ENCODE measurements around the gene OPALIN.
A peak's percentile ranks its signal among the peaks of the same experiment; 100 is the strongest.
"Not testable (repeated sequence)": the region's sequence is repeated elsewhere in the genome, so short reads cannot be mapped to it uniquely, and the experiment has no call there.

OPALIN gene

GRCh38 chr10:96334616-96335526, 23.9 kb downstream of the OPALIN start:
- DNase-seq, result peak in 1 of 2 experiments; percentile 4

GRCh38 chr10:96333101-96333500, 25.7 kb downstream of the OPALIN start:
- no peak for DNase-seq

GRCh38 chr10:96327462-96327861, 31.3 kb downstream of the OPALIN start:
- DNase-seq, result no peak

GRCh38 chr10:96325719-96326373, 33.0 kb downstream of the OPALIN start:
- DNase-seq, result no peak

- peak in 1 of 2 experiments; percentile 8 for DNase-seq
These were observed 34.4 kb downstream of the OPALIN start for GRCh38 chr10:96324447-96324846.

- no peak for DNase-seq
These were observed 36.5 kb downstream of the OPALIN start for GRCh38 chr10:96322275-96322674.

GRCh38 chr10:96321822-96322221, 37.0 kb downstream of the OPALIN start:
- DNase-seq, result no peak

- DNase-seq, result no peak
These were observed 38.9 kb downstream of the OPALIN start for GRCh38 chr10:96319754-96320474.

GRCh38 chr10:96317067-96317833, 41.6 kb downstream of the OPALIN start:
- DNase-seq, result no peak

- no peak for DNase-seq
These were observed 45.5 kb downstream of the OPALIN start for GRCh38 chr10:96313344-96313743.

GRCh38 chr10:96311180-96311715, 47.6 kb downstream of the OPALIN start:
- DNase-seq, result no peak

GRCh38 chr10:96310321-96310669, 48.5 kb downstream of the OPALIN start:
- no peak for DNase-seq

- no peak for DNase-seq
These were observed 49.0 kb downstream of the OPALIN start for GRCh38 chr10:96309628-96310320.

- DNase-seq, result not testable (repeated sequence)
These were observed 49.9 kb downstream of the OPALIN start for GRCh38 chr10:96308854-96309253.

GRCh38 chr10:96306516-96306915, 52.3 kb downstream of the OPALIN start:
- no peak for DNase-seq

GRCh38 chr10:96305019-96305418, 53.8 kb downstream of the OPALIN start:
- DNase-seq, result no peak

- DNase-seq, result no peak
These were observed 54.6 kb downstream of the OPALIN start, which contains the start of gene DNTT for GRCh38 chr10:96304230-96304629. Gene DNTT (plus strand): TSS chr10:96304434. CDS start chr10:96304498, 64 bp downstream.

GRCh38 chr10:96301616-96302015, 57.2 kb downstream of the OPALIN start:
- DNase-seq, result no peak

GRCh38 chr10:96299383-96299782, 59.4 kb downstream of the OPALIN start:
- no peak for DNase-seq

- DNase-seq, result no peak
These were observed 60.4 kb downstream of the OPALIN start for GRCh38 chr10:96298362-96298761.

- no peak for DNase-seq
These were observed 61.3 kb downstream of the OPALIN start for GRCh38 chr10:96297486-96297885.

- no peak for DNase-seq
These were observed 63.3 kb downstream of the OPALIN start for GRCh38 chr10:96295475-96295874.
